ENCODE data around the gene MAP4.

Gene MAP4

GRCh38 chr3:48004694-48005093, 11.5 kb downstream of the MAP4 start:
- Histone ChIP-seq H3K9me3 (ENCODE audit: control insufficient read depth, insufficient read depth, low read length) (no peaks in the 10 kb centered on the region), H3K27me3 (ENCODE audit: control insufficient read depth, low read length) (no peaks in the 10 kb centered on the region), H4K20me1 (ENCODE audit: control insufficient read depth, insufficient read depth, low read depth, low read length) (no peaks in the 10 kb centered on the region), H3K4me2 (ENCODE audit: low read length) (no peak overlapping the region), H3K79me2 (ENCODE audit: control insufficient read depth, low read length) (peaks cover 4% of the 10 kb centered on the region), H3K9me2 (replicated peaks; ENCODE audit: control insufficient read depth, low read length) (no peaks in the 10 kb centered on the region), H3K4me3 (ENCODE audit: low read length) (no peak overlapping the region), H3K36me3 (ENCODE audit: control insufficient read depth, low read length) (no peaks in the 10 kb centered on the region), H3K4me1 (ENCODE audit: control insufficient read depth, low read length) (no peaks in the 10 kb centered on the region), H3K27ac (ENCODE audit: low read depth, low read length) (no peak overlapping the region), H3F3A (ENCODE audit: control insufficient read depth, insufficient read depth) (no peaks in the 10 kb centered on the region)
- no peak for TF ChIP-seq CTCF (IDR thresholded peaks at IDR 0.05; ENCODE audit: low read depth, low read length, poor library complexity, severe bottlenecking)
- TF ChIP-seq EZH2phosphoT487 (IDR thresholded peaks at IDR 0.05; ENCODE audit: borderline replicate concordance, low read length), result no peak

- H3K36me3 ChIP-seq (ENCODE audit: control insufficient read depth, low read length), result peaks cover 5% of the 10 kb centered on the region; the same call in 1 of the 2 replicates
- H3K9me3 ChIP-seq (ENCODE audit: control insufficient read depth, insufficient read depth, low read length), result no peaks in the 10 kb centered on the region
- no peak overlapping the region for H3K4me2 ChIP-seq (ENCODE audit: low read length)
- H3K27me3 ChIP-seq (ENCODE audit: control insufficient read depth, low read length), result no peaks in the 10 kb centered on the region
- H3K9me2 ChIP-seq (replicated peaks; ENCODE audit: control insufficient read depth, low read length), result no peaks in the 10 kb centered on the region
- H3K4me1 ChIP-seq (ENCODE audit: control insufficient read depth, low read length), result no peaks in the 10 kb centered on the region
- H4K20me1 ChIP-seq (ENCODE audit: control insufficient read depth, insufficient read depth, low read depth, low read length), result no peaks in the 10 kb centered on the region; the same call in 1 of the 2 replicates
- H3K27ac ChIP-seq (ENCODE audit: low read depth, low read length), result no peak overlapping the region
- no peak for TF ChIP-seq CTCF (IDR thresholded peaks at IDR 0.05; ENCODE audit: low read depth, low read length, poor library complexity, severe bottlenecking)
- TF ChIP-seq EZH2phosphoT487 (IDR thresholded peaks at IDR 0.05; ENCODE audit: borderline replicate concordance, low read length), result no peak
- H3F3A ChIP-seq (ENCODE audit: control insufficient read depth, insufficient read depth), result no peaks in the 10 kb centered on the region
- H3K79me2 ChIP-seq (ENCODE audit: control insufficient read depth, low read length), result peaks cover 3% of the 10 kb centered on the region
- H3K4me3 ChIP-seq (ENCODE audit: low read length), result no peak overlapping the region
Measured at GRCh38 chr3:48002787-48003186, 13.4 kb downstream of the MAP4 start.

- Histone ChIP-seq H4K20me1 (ENCODE audit: control insufficient read depth, insufficient read depth, low read depth, low read length) (no peaks in the 10 kb centered on the region; the same call in 1 of the 2 replicates), H3K9me3 (ENCODE audit: control insufficient read depth, insufficient read depth, low read length) (no peaks in the 10 kb centered on the region), H3K4me2 (ENCODE audit: low read length) (no peak overlapping the region), H3K27me3 (ENCODE audit: control insufficient read depth, low read length) (no peaks in the 10 kb centered on the region), H3K27ac (ENCODE audit: low read depth, low read length) (no peak overlapping the region), H3F3A (ENCODE audit: control insufficient read depth, insufficient read depth) (no peaks in the 10 kb centered on the region), H3K4me3 (ENCODE audit: low read length) (no peak overlapping the region), H3K4me1 (ENCODE audit: control insufficient read depth, low read length) (no peaks in the 10 kb centered on the region), H3K79me2 (ENCODE audit: control insufficient read depth, low read length) (peaks cover 3% of the 10 kb centered on the region), H3K9me2 (replicated peaks; ENCODE audit: control insufficient read depth, low read length) (no peaks in the 10 kb centered on the region), H3K36me3 (ENCODE audit: control insufficient read depth, low read length) (peaks cover 5% of the 10 kb centered on the region; the same call in 1 of the 2 replicates)
- TF ChIP-seq EZH2phosphoT487 (IDR thresholded peaks at IDR 0.05; ENCODE audit: borderline replicate concordance, low read length), result no peak
- TF ChIP-seq CTCF (IDR thresholded peaks at IDR 0.05; ENCODE audit: low read depth, low read length, poor library complexity, severe bottlenecking), result no peak
Measured at GRCh38 chr3:48001991-48002390, 14.2 kb downstream of the MAP4 start.
